IMR-90 (cell line): Measurements from ENCODE around the gene NRP1. TPM values are rescaled to one million over a fixed set of nuclear protein-coding genes. Genes with fewer than 3 reads are reported as not detected.

Experiments used
- ATAC-seq: fragments of 200-7000 bp; cut with Tn5 transposase; 2 replicates; pipeline ENCODE4 v1.9.1; 2020; ENCODE audit warnings: low read depth, mild to moderate bottlenecking, moderate library complexity
- BruUV-seq: library from RNA; stranded (reverse); fragments of 400-500 nt; replicated peaks from 2 replicates; lab custom pipeline; 2021; lab: Mats Ljungman, UMichigan
- CTCF ChIA-PET: fragments of 300-600 bp; formaldehyde crosslinking; extraction: SDS; loops from one replicate; lab custom pipeline; 2021; ENCODE audit warnings: antibody characterized with exemption; lab: Yijun Ruan, JAX
- POLR2A ChIA-PET: fragments of 300-600 bp; sonication (Branson Sonifier 250); formaldehyde crosslinking; loops from one replicate; lab custom pipeline; 2022; ENCODE audit warnings: antibody characterized with exemption; ENCODE audit not compliant: unreplicated experiment; lab: Charles Lee
- DNase-seq: peaks from one replicate; pipeline ENCODE4 v3.0.0; 2013
- H2AFZ ChIP-seq: replicated peaks from 2 replicates; pipeline ENCODE3; 2013; ENCODE audit warnings: low read length, mild to moderate bottlenecking; ENCODE audit not compliant: poor library complexity
- H2AK5ac ChIP-seq: 2 replicates; pipeline ENCODE4 v1.6.1; 2013; ENCODE audit warnings: low read depth, low read length, inconsistent platforms
- H2AK9ac ChIP-seq: replicated peaks from 2 replicates; pipeline ENCODE3; 2013; ENCODE audit warnings: mild to moderate bottlenecking, low read depth, low read length, moderate library complexity; ENCODE audit not compliant: poor library complexity
- H2BK120ac ChIP-seq: 2 replicates; pipeline ENCODE4 v1.6.1; 2013; ENCODE audit warnings: low read depth, low read length, inconsistent platforms
- H2BK15ac ChIP-seq: 3 replicates; pipeline ENCODE4 v1.6.1; 2013; ENCODE audit warnings: low read depth, low read length, inconsistent platforms
- H2BK20ac ChIP-seq: 2 replicates; pipeline ENCODE4 v1.6.1; 2013; ENCODE audit warnings: low read depth, mild to moderate bottlenecking, inconsistent platforms, low read length, moderate library complexity
- H2BK5ac ChIP-seq: 2 replicates; pipeline ENCODE4 v1.6.1; 2013; ENCODE audit warnings: mild to moderate bottlenecking, low read depth, low read length, inconsistent platforms; ENCODE audit not compliant: poor library complexity, severe bottlenecking
- H3K14ac ChIP-seq: replicated peaks from 2 replicates; pipeline ENCODE4 v1.6.1; 2013; ENCODE audit warnings: low read depth, low read length, inconsistent platforms
- H3K18ac ChIP-seq: 2 replicates; pipeline ENCODE4 v1.6.1; 2013; ENCODE audit warnings: low read depth, low read length, control low read depth
- H3K23ac ChIP-seq: 2 replicates; pipeline ENCODE4 v1.6.1; 2013; ENCODE audit warnings: low read depth, low read length, inconsistent platforms
- H3K27ac ChIP-seq: 2 replicates; pipeline ENCODE4 v1.5.1; 2013; ENCODE audit warnings: mild to moderate bottlenecking, control low read depth, low read length; ENCODE audit not compliant: insufficient read depth
- H3K27me3 ChIP-seq: 2 replicates; pipeline ENCODE4 v1.6.1; 2013; ENCODE audit warnings: low read length; ENCODE audit not compliant: control insufficient read depth, insufficient read depth
- H3K36me3 ChIP-seq: 2 replicates; pipeline ENCODE4 v1.6.1; 2013; ENCODE audit warnings: low read length, mixed read lengths; ENCODE audit not compliant: control insufficient read depth, insufficient read depth
- H3K4ac ChIP-seq: 2 replicates; pipeline ENCODE4 v1.6.1; 2013; ENCODE audit warnings: low read depth, low read length, inconsistent platforms
- H3K4me1 ChIP-seq: 2 replicates; pipeline ENCODE4 v1.6.1; 2013; ENCODE audit warnings: low read length, mixed read lengths; ENCODE audit not compliant: control insufficient read depth, insufficient read depth
- H3K4me2 ChIP-seq: 2 replicates; pipeline ENCODE4 v1.6.1; 2013; ENCODE audit warnings: low read depth, mild to moderate bottlenecking, control low read depth, low read length, moderate library complexity
- H3K4me3 ChIP-seq: 2 replicates; pipeline ENCODE4 v1.5.1; 2013; ENCODE audit warnings: low read depth, mild to moderate bottlenecking, control low read depth, low read length, moderate library complexity; ENCODE audit not compliant: insufficient read depth
- H3K56ac ChIP-seq: 2 replicates; pipeline ENCODE4 v1.6.1; 2013; ENCODE audit warnings: low read length, inconsistent platforms; ENCODE audit not compliant: insufficient read depth; ENCODE audit errors: extremely low read depth
- H3K79me1 ChIP-seq, 2 experiments: 2 replicates each; pipeline ENCODE4 v1.6.1; 2013; ENCODE audit warnings: low read length in 2 of 2, inconsistent platforms in 1 of 2, low read depth in 1 of 2
- H3K9ac ChIP-seq: 2 replicates; pipeline ENCODE4 v1.6.1; 2013; ENCODE audit warnings: low read depth, low read length, control low read depth
- H3K9me1 ChIP-seq: 2 replicates; pipeline ENCODE4 v1.6.1; 2013; ENCODE audit warnings: low read length, inconsistent platforms; ENCODE audit not compliant: insufficient read depth
- H3K9me3 ChIP-seq: 2 replicates; pipeline ENCODE4 v1.6.1; 2013; ENCODE audit warnings: low read length; ENCODE audit not compliant: control insufficient read depth, insufficient read depth
- H4K20me1 ChIP-seq: 2 replicates; pipeline ENCODE4 v1.6.1; 2013; ENCODE audit warnings: low read length, inconsistent platforms; ENCODE audit not compliant: insufficient read depth
- H4K5ac ChIP-seq: 2 replicates; pipeline ENCODE4 v1.6.1; 2013; ENCODE audit warnings: mild to moderate bottlenecking, low read depth, low read length, control low read depth
- H4K8ac ChIP-seq, 2 experiments: 2 replicates each; pipeline ENCODE4 v1.6.1; 2013; ENCODE audit warnings: low read depth in 2 of 2, low read length in 2 of 2, control low read depth in 1 of 2, inconsistent platforms in 1 of 2
- H4K91ac ChIP-seq: 2 replicates; pipeline ENCODE4 v1.6.1; 2013; ENCODE audit warnings: low read depth, low read length, inconsistent platforms; ENCODE audit not compliant: insufficient read depth
- CTCF ChIP-seq: conservative IDR thresholded peaks from 2 replicates; pipeline ENCODE4 v1.5.1; 2012; ENCODE audit warnings: mild to moderate bottlenecking, low read depth, low read length, improper control_type of control experiment
- MAFK ChIP-seq: IDR thresholded peaks from 2 replicates; pipeline ENCODE4 v1.6.1; 2012; ENCODE audit warnings: low read depth, low read length, improper control_type of control experiment
- MAZ ChIP-seq: IDR thresholded peaks from 2 replicates; pipeline ENCODE4 v1.6.1; 2012; ENCODE audit warnings: low read depth, mild to moderate bottlenecking, low read length, improper control_type of control experiment, moderate library complexity, borderline replicate concordance
- WGBS, 2 experiments: methylation state at CpG; one replicate each; pipeline versions ENCODE4 v1.1.5 to v1.1.7; 2013; ENCODE audit warnings: missing lambda C conversion rate in 2 of 2; ENCODE audit not compliant: insufficient read length in 1 of 2; ENCODE audit errors: extremely low coverage in 2 of 2; 5-methylcytosine and 5-hydroxymethylcytosine counted together
- dilution Hi-C: fragments of 300-500 bp; cut with HindIII; formaldehyde crosslinking; loops from one replicate; pipeline ENCODE4 v1.14.3; 2018; ENCODE audit warnings: low sequenced_read_pairs; ENCODE audit not compliant: unreplicated experiment
- in situ Hi-C: fragments of 300-500 bp; cut with MboI; formaldehyde crosslinking; loops from 3 replicates; pipeline ENCODE4 v1.14.3; 2019; ENCODE audit warnings: low sequenced_read_pairs, inconsistent platforms, mixed read lengths
- intact Hi-C: fragments of 100-400 bp; cut with micrococcal nuclease; formaldehyde crosslinking; loops from 2 replicates; pipeline ENCODE4 v1.10.0; 2022
- polyA plus RNA-seq, 3 experiments: library from polyadenylated mRNA; depleted of rRNA; stranded (reverse); fragments of >200 nt; gene quantifications; 2 replicates each; pipeline ENCODE4 v1.2.3, GENCODE V29; 2012; ENCODE audit warnings: low replicate concordance in 1 of 3
- total RNA-seq: library from RNA; depleted of rRNA; stranded (reverse); fragments of >200 nt; gene quantifications from 2 replicates; pipeline ENCODE4 v1.2.3, GENCODE V29; 2012

NRP1 gene
- total and polyA plus RNA-seq, 2 of the 4 experiments (the other 2 are of a cell fraction): 108 to 227 TPM

GRCh38 chr10:33336582-33337325 is 2.3 kb upstream of the NRP1 start:
- H3K9me1 ChIP-seq: peaks cover 3% of the 10 kb centered on the region; the same call in 1 of the 2 replicates
- H2BK120ac ChIP-seq: peak overlapping the region; percentile 75
- H3K4me3 ChIP-seq: peak overlapping the region; percentile 85
- WGBS, 2 experiments: 4% methylated on average over 9 of the region's 67 CpGs; no CpG with 5 or more reads in 1 of the 2 experiments
- peak overlapping the region; percentile 51 for H3K23ac ChIP-seq
- H2AFZ ChIP-seq: peak overlapping the region; percentile 91
- peak overlapping the region; percentile 61 for H3K18ac ChIP-seq
- H3K4me2 ChIP-seq: peak overlapping the region; percentile 96
- H2BK20ac ChIP-seq: peak overlapping the region; percentile 11; the same call in 1 of the 2 replicates
- no peaks in the 10 kb centered on the region for H3K9me3 ChIP-seq
- no peaks in the 10 kb centered on the region for H4K20me1 ChIP-seq
- H3K36me3 ChIP-seq: no peaks in the 10 kb centered on the region
- no TSS peak for BruUV-seq
- peak overlapping the region; percentile 29; the same call in 1 of the 3 replicates for H2BK15ac ChIP-seq
- CTCF ChIA-PET: no interaction called here
- peak overlapping the region; percentile 3; the same call in 1 of the 2 replicates for H2AK5ac ChIP-seq
- H3K14ac ChIP-seq: peak overlapping the region; percentile 7; the same call in 1 of the 2 replicates
- H4K5ac ChIP-seq: peak overlapping the region; percentile 48
- DNase-seq: no peak
- dilution Hi-C loops: no loop called here
- peaks cover 7% of the 10 kb centered on the region for H3K4me1 ChIP-seq
- intact Hi-C loops: loop anchor here (5.0 to 10.0 kb wide), 7 partner anchors 191 to 1048 kb away; no protein-coding TSS in a partner anchor
- H3K4ac ChIP-seq: peak overlapping the region; percentile 84
- in situ Hi-C loops: loop anchor here (25.0 kb wide), 2 partner anchors 576 to 776 kb away; no protein-coding TSS in a partner anchor
- peak; percentile 2 for ATAC-seq
- H2BK5ac ChIP-seq: peak overlapping the region; percentile 69
- H3K9ac ChIP-seq: peak overlapping the region; percentile 70
- TF ChIP-seq CTCF: no peak
- peak; percentile 85 for TF ChIP-seq MAFK
- peak; percentile 60; the same call in 1 of the 2 replicates for TF ChIP-seq MAZ
- H3K56ac ChIP-seq: 0 out of 2 replicates have a peak overlapping the region, but pooled peaks have one; percentile 5
- peak overlapping the region; percentile 91 for H3K27ac ChIP-seq
- H2AK9ac ChIP-seq: peak overlapping the region; percentile 48
- H4K8ac ChIP-seq: peak overlapping the region; percentile 21 to 58
- POLR2A ChIA-PET: no interaction called here
- peak overlapping the region; percentile 31 for H4K91ac ChIP-seq
- no peaks in the 10 kb centered on the region for H3K27me3 ChIP-seq
- peaks cover 0 to 19% of the 10 kb centered on the region in 2 experiments; a peak in 2 of 4 replicates for H3K79me1 ChIP-seq
